Ishikawa (cell line): ENCODE results near the gene METTL25B.

ENCODE experiments used
- CEBPB ChIP-seq: IDR thresholded peaks from 2 replicates; pipeline ENCODE4 v1.6.1; 2012
- CREB1 ChIP-seq: IDR thresholded peaks from 2 replicates; pipeline ENCODE4 v1.6.1; 2012; ENCODE audit warnings: low read depth
- EGR1 ChIP-seq: IDR thresholded peaks from 2 replicates; pipeline ENCODE4 v1.6.1; 2012
- EP300 ChIP-seq: IDR thresholded peaks from 2 replicates; pipeline ENCODE4 v1.6.1; 2012; ENCODE audit warnings: borderline replicate concordance
- FOXM1 ChIP-seq: IDR thresholded peaks from 2 replicates; pipeline ENCODE4 v1.6.1; 2012; ENCODE audit warnings: low read depth, borderline replicate concordance
- MAX ChIP-seq: IDR thresholded peaks from 2 replicates; pipeline ENCODE4 v1.6.1; 2012
- NFIC ChIP-seq: IDR thresholded peaks from 2 replicates; pipeline ENCODE4 v1.6.1; 2012
- RAD21 ChIP-seq: IDR thresholded peaks from 2 replicates; pipeline ENCODE4 v1.6.1; 2012; ENCODE audit warnings: low read depth
- REST ChIP-seq: IDR thresholded peaks from 2 replicates; pipeline ENCODE4 v1.6.1; 2012; ENCODE audit warnings: low read depth, mild to moderate bottlenecking
- TAF1 ChIP-seq: IDR thresholded peaks from 2 replicates; pipeline ENCODE4 v1.6.1; 2012; ENCODE audit warnings: low read depth, mild to moderate bottlenecking
- TCF12 ChIP-seq: IDR thresholded peaks from 2 replicates; pipeline ENCODE4 v1.6.1; 2012; ENCODE audit warnings: low read depth
- TEAD4 ChIP-seq: IDR thresholded peaks from 2 replicates; pipeline ENCODE4 v1.6.1; 2012
- USF1 ChIP-seq: IDR thresholded peaks from 2 replicates; pipeline ENCODE4 v1.6.1; 2012
- YY1 ChIP-seq: IDR thresholded peaks from 2 replicates; pipeline ENCODE4 v1.6.1; 2012; ENCODE audit warnings: low read depth
- ZBTB7A ChIP-seq: IDR thresholded peaks from 2 replicates; pipeline ENCODE4 v1.6.1; 2012; ENCODE audit warnings: low read depth

METTL25B gene

GRCh38 chr1:156703336-156703735 is 24.9 kb upstream of the METTL25B start:
- no peak for TF ChIP-seq MAX
- TF ChIP-seq TEAD4, result no peak
- no peak for TF ChIP-seq YY1

- TF ChIP-seq REST (no peak), YY1 (no peak), FOXM1 (no peak), RAD21 (no peak), USF1 (no peak), CEBPB (no peak), TEAD4 (no peak), TAF1 (no peak), NFIC (no peak), CREB1 (no peak), ZBTB7A (no peak), MAX (no peak)
Measured at GRCh38 chr1:156703741-156704140, 24.5 kb upstream of the METTL25B start.

- TF ChIP-seq EP300 (no peak), REST (no peak), TCF12 (no peak)
Measured at GRCh38 chr1:156704166-156704711, 24.0 kb upstream of the METTL25B start.

GRCh38 chr1:156704930-156705320 is 23.3 kb upstream of the METTL25B start:
- TF ChIP-seq MAX (peak; percentile 80), YY1 (0 out of 2 replicates have a peak, but pooled peaks have one; percentile 9), EP300 (no peak), NFIC (peak; percentile 44), TCF12 (peak; percentile 19; the same call in 1 of the 2 replicates)

GRCh38 chr1:156705321-156705917 is 22.9 kb upstream of the METTL25B start, which contains the start of gene CRABP2:
CRABP2 (minus strand) TSS chr1:156705583; CDS start chr1:156705446, 137 bp downstream.
- TF ChIP-seq MAX, result peak; percentile 9; the same call in 1 of the 2 replicates
- TF ChIP-seq YY1, result 0 out of 2 replicates have a peak, but pooled peaks have one; percentile 8
- no peak for TF ChIP-seq TEAD4
- no peak for TF ChIP-seq TAF1

- TF ChIP-seq CREB1 (0 out of 2 replicates have a peak, but pooled peaks have one; percentile 13), NFIC (no peak), TCF12 (0 out of 2 replicates have a peak, but pooled peaks have one; percentile 43), RAD21 (peak; percentile 78), TAF1 (no peak), YY1 (0 out of 2 replicates have a peak, but pooled peaks have one; percentile 26), EGR1 (peak; percentile 95), EP300 (no peak), FOXM1 (no peak), MAX (peak; percentile 57), CEBPB (no peak), REST (no peak), ZBTB7A (peak; percentile 98), TEAD4 (no peak)
Measured at GRCh38 chr1:156705918-156706656, 22.2 kb upstream of the METTL25B start.
